Immature natural killer cell (primary cell): ENCODE data around the gene SLC44A3. TPM values are rescaled to one million over a fixed set of nuclear protein-coding genes. Genes with fewer than 3 reads are reported as not detected.

Experiments
- DNase-seq, 3 donors: peaks; one replicate each; pipeline ENCODE4 v3.0.0; 2022; ENCODE audit warnings: mixed read lengths in 1 of 3
- H3K27ac Mint-ChIP-seq, 6 donors: one replicate each; pipeline ENCODE4 v1.8.0; 2020; ENCODE audit warnings: mixed read lengths in 6 of 6, mild to moderate bottlenecking in 5 of 6, inconsistent platforms in 4 of 6, moderate library complexity in 3 of 6
- H3K27me3 Mint-ChIP-seq, 3 donors: one replicate each; pipeline ENCODE4 v1.8.0; 2020 to 2021; ENCODE audit warnings: low read depth in 3 of 3, mild to moderate bottlenecking in 3 of 3, mixed read lengths in 3 of 3, moderate library complexity in 3 of 3, inconsistent platforms in 1 of 3
- H3K36me3 Mint-ChIP-seq, 3 donors: one replicate each; pipeline ENCODE4 v1.8.0; 2020; ENCODE audit warnings: mixed read lengths in 3 of 3, inconsistent platforms in 2 of 3, mild to moderate bottlenecking in 2 of 3
- H3K4me1 Mint-ChIP-seq, 2 donors: one replicate each; pipeline ENCODE4 v1.8.0; 2020; ENCODE audit warnings: inconsistent platforms in 2 of 2, mild to moderate bottlenecking in 2 of 2, mixed read lengths in 2 of 2, moderate library complexity in 1 of 2
- H3K4me3 Mint-ChIP-seq, 5 donors: one replicate each; pipeline ENCODE4 v1.8.0; 2020; ENCODE audit warnings: mild to moderate bottlenecking in 5 of 5, mixed read lengths in 5 of 5, inconsistent platforms in 3 of 5, moderate library complexity in 3 of 5
- H3K9me3 Mint-ChIP-seq, 6 donors: one replicate each; pipeline ENCODE4 v1.8.0; 2020; ENCODE audit warnings: mild to moderate bottlenecking in 6 of 6, mixed read lengths in 6 of 6, inconsistent platforms in 4 of 6, moderate library complexity in 3 of 6
- polyA plus RNA-seq, 3 donors: library from polyadenylated mRNA; unstranded; fragments of 300-500 nt; fragmentation: Illumina TruSeq; gene quantifications; one replicate each; pipeline ENCODE4 v1.2.3, GENCODE V29; 2021

The SLC44A3 gene, protein sequence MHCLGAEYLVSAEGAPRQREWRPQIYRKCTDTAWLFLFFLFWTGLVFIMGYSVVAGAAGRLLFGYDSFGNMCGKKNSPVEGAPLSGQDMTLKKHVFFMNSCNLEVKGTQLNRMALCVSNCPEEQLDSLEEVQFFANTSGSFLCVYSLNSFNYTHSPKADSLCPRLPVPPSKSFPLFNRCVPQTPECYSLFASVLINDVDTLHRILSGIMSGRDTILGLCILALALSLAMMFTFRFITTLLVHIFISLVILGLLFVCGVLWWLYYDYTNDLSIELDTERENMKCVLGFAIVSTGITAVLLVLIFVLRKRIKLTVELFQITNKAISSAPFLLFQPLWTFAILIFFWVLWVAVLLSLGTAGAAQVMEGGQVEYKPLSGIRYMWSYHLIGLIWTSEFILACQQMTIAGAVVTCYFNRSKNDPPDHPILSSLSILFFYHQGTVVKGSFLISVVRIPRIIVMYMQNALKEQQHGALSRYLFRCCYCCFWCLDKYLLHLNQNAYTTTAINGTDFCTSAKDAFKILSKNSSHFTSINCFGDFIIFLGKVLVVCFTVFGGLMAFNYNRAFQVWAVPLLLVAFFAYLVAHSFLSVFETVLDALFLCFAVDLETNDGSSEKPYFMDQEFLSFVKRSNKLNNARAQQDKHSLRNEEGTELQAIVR
- polyA plus RNA-seq, result not detected

DNA sequence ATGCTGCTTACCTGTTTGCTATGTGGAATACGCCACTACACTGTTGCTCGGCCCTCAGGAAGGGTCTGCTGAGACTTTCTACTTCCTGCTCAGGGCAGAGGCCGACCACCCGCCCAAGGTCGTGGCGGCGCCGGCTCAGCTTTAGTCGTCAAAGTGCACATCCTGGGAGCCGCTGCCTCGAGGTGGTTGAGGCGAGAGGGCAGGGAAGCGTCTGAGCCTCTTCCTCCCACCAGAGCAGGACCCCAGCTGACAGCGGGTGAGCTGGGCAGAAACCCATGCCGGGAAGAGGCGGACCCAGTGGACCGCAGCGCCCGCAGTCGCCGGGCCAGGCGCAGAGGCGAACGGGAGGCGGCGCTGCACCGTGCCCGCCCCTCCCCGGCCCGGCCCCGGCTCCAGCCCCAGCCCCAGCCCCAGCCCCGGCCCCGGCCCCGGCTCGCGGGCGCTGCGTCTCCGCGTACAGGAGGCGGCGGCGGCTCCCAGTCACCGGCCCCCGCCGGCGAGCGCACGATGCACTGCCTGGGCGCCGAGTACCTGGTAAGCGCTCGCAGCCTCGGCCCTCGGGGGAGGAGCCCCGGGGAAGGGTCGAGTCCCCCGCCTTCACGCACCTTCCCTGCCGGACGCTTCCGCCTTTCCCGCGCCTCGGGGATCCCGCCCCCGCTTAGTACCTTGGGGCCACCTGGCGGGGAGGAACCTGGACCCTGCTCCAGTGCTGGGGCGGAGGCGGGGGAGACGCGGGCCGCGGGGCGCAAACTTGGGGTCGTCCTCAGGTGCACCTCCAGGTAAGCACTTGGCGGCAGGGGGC lies at the start of gene SLC44A3:
Gene SLC44A3, plus strand, starts transcription at position 413 of the 802 bp plus-strand sequence. Its CDS starts 95 bp downstream, at position 508.
- peaks cover 10 to 28% (median 17%) of the 10 kb centered on the region in 3 donors for H3K27me3 Mint-ChIP-seq
- no peaks in the 10 kb centered on the region for H3K36me3 Mint-ChIP-seq
- no peak within 1 kb of the TSS for H3K27ac Mint-ChIP-seq
- no peaks in the 10 kb centered on the region for H3K9me3 Mint-ChIP-seq
- DNase-seq, result peak; percentile 15 to 31 (median 22)
- H3K4me1 Mint-ChIP-seq, result peaks cover 0 to 6% of the 10 kb centered on the region in 2 donors
- H3K4me3 Mint-ChIP-seq, result peak within 1 kb of the TSS; percentile 47 to 70 (median 63)

GRCh38 chr1:94772230-94772641 lies 47.9 kb upstream of the SLC44A3 start:
- Mint-ChIP-seq H3K4me1 (no peaks in the 10 kb centered on the region), H3K4me3 (no peak overlapping the region), H3K9me3 (no peaks in the 10 kb centered on the region), H3K27ac (no peak overlapping the region), H3K36me3 (no peaks in the 10 kb centered on the region), H3K27me3 (peaks cover 0 to 3% (median 2%) of the 10 kb centered on the region in 3 donors)
- no peak for DNase-seq

DNA sequence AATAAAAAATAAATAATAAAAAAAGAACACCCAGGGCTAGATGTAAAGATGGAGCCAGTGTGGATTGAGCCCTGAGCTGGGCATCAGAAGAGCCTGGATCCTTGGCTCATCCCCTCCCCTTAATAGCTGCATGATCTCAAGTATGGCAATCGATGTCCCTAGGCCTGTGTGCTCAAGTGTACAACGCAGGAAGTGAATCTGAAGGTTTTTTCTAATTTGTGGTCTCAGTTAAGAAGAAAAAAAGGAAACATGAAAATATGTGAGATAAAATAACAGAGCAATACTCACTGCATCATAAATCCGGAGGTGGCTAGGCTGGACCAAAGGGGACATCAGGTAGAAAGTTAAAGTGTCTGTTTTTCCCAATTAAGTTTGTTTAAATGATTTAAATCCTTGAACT lies 47.3 kb upstream of the SLC44A3 start:
- Mint-ChIP-seq H3K4me1 (no peaks in the 10 kb centered on the region), H3K27ac (no peak overlapping the region), H3K27me3 (peaks cover 0 to 3% (median 2%) of the 10 kb centered on the region in 3 donors), H3K36me3 (no peaks in the 10 kb centered on the region), H3K4me3 (no peak overlapping the region), H3K9me3 (no peaks in the 10 kb centered on the region)
- no peak for DNase-seq

DNA sequence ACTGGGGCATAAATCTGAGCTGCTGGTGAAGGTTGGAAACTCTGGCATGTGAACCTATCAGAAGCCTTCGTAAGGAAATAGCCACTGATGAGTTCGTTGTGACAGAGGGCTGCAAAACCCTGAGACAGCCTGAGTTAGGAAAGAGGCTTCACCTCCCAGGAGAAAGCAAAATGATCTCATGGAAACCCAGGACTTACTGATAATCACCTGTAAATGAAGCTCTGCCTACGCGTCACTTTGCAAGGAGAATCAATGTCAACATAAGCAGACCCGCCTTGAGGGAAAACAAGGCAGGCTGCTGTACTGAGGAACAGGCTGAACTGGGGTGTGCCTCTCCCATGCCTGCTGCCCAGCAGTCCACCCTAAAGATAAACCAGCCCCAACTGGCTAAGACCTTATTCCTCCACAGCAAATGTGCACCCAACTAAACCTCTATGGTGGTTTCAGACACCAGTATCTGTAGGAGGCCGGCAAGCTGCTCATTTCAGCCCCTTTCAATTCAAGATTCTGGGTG lies 46.8 kb upstream of the SLC44A3 start:
- no peak for DNase-seq
- Mint-ChIP-seq H3K27ac (no peak overlapping the region), H3K4me1 (no peaks in the 10 kb centered on the region), H3K4me3 (no peak overlapping the region), H3K27me3 (peaks cover 0 to 3% (median 2%) of the 10 kb centered on the region in 3 donors), H3K9me3 (no peaks in the 10 kb centered on the region), H3K36me3 (no peaks in the 10 kb centered on the region)

DNA sequence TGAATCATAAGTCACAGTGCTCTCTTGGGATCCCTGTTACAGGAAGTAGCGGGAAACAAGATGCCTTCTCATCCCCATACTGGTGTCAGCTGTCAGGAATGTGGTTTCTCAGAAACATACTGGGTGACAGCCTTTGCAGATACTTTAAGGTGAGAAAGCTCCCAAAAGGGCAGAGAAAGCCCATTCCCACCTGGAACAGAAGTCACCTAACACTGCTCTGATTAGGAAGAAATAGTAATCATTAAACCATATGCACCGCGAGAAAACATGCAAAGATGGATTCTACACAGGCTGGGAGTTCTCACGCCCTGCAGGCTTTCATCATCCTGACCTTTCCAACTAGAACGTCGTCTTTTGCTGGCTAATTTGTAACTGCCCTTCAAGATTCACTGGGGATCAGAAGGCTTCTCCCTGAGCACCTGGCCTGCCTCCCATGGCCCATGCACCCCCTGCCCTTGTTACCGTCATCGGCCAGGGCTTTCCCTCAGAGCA lies 46.2 kb upstream of the SLC44A3 start:
- H3K27me3 Mint-ChIP-seq, result peaks cover 0 to 3% (median 0%) of the 10 kb centered on the region in 3 donors
- DNase-seq, result no peak
- no peaks in the 10 kb centered on the region for H3K9me3 Mint-ChIP-seq
- H3K27ac Mint-ChIP-seq, result no peak overlapping the region
- H3K4me1 Mint-ChIP-seq, result no peaks in the 10 kb centered on the region
- no peak overlapping the region for H3K4me3 Mint-ChIP-seq
- H3K36me3 Mint-ChIP-seq, result no peaks in the 10 kb centered on the region

DNA sequence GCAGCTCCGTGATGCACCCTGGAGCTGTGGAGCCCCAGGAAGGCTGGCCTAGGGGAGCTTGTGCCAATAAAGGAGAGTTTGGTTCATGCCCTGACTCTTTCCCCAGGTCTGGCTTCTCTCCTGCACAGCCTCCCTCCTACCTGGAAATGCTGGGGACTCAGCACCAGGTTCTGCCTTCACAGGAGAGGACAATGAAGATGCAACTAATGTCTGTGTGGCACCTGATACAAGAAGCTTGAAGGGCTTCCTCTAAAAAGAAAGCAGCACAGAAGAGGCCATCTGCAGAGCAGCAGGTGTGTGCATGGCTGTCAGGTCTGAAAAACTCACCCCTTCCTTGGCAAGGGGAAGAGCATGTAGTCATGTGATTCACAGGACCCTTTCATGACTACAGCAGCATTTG lies 43.7 kb upstream of the SLC44A3 start:
- no peaks in the 10 kb centered on the region for H3K36me3 Mint-ChIP-seq
- no peak overlapping the region for H3K4me3 Mint-ChIP-seq
- H3K27ac Mint-ChIP-seq, result no peak overlapping the region
- DNase-seq, result no peak
- no peaks in the 10 kb centered on the region for H3K9me3 Mint-ChIP-seq
- H3K27me3 Mint-ChIP-seq, result peaks cover 0 to 3% (median 1%) of the 10 kb centered on the region in 3 donors
- H3K4me1 Mint-ChIP-seq, result no peaks in the 10 kb centered on the region

- DNase-seq, result no peak
- no peaks in the 10 kb centered on the region for H3K9me3 Mint-ChIP-seq
- no peak overlapping the region for H3K27ac Mint-ChIP-seq
- no peaks in the 10 kb centered on the region for H3K4me1 Mint-ChIP-seq
- H3K36me3 Mint-ChIP-seq, result no peaks in the 10 kb centered on the region
- no peak overlapping the region for H3K4me3 Mint-ChIP-seq
- peaks cover 0 to 3% (median 1%) of the 10 kb centered on the region in 3 donors for H3K27me3 Mint-ChIP-seq
Observed at GRCh38 chr1:94777281-94777680, 42.9 kb upstream of the SLC44A3 start.

DNA sequence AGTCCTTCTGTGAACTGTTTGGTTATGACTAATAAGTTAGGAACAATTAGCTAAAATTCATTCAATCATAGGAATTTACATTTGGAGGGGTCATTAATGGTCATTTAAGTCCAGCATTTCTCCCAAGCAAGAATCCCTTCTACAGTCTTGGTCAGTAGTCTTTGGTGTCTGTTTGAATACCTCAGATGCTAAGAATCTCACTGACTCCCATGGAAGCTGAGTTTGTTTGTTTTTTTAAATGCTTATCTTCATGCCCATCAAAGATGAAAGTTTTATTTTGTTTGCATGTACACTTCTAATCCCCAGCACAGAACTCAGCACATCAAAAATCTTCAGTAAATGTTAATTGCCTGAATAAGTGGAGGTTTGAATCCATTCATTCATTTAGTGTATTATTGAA lies 41.3 kb upstream of the SLC44A3 start:
- Mint-ChIP-seq H3K9me3 (no peaks in the 10 kb centered on the region), H3K4me3 (no peak overlapping the region), H3K4me1 (no peaks in the 10 kb centered on the region), H3K36me3 (no peaks in the 10 kb centered on the region), H3K27ac (no peak overlapping the region), H3K27me3 (peaks cover 1 to 4% (median 3%) of the 10 kb centered on the region in 3 donors)
- DNase-seq, result no peak

DNA sequence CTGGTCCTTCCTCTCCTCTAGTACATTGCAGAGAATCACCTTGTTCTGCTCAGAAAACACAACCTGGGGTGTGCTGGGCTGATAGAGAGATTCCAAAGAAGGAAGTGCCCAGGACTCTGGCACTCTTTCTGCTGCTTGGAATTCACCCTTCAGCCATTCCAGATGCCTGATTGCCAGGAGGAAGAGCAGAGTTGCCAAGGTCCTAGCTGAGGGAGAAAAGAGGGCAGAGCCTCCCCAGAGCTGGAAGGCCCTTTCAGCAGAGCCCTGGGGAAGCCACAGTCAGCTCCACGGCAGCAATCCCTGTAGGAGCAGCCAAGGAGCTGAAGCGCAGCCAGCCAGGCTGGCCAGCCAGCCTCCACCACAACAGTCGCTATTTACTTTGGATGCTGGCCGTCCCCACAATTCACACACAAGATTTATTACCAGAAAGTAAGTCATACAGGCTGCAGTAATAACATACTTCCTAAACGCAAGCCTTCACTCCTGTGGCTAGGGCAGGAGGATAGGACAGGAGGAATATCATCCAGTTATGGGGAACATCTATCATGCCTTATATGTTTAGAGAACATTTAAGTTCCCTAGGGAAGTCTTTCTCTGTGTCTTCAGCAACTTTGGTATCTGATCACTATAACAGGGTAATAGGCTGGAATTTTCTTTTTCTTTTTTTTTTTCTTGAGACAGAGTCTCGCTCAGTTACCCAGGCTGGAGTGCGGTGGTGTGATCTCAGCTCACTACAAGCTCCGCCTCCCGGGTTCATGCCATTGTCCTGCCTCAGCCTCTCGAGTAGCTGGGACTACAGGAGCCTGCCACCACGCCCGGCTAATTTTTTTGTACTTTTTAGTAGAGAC lies 36.6 kb upstream of the SLC44A3 start:
- Mint-ChIP-seq H3K4me3 (no peak overlapping the region), H3K4me1 (no peaks in the 10 kb centered on the region), H3K36me3 (no peaks in the 10 kb centered on the region), H3K27me3 (peaks cover 1 to 7% (median 5%) of the 10 kb centered on the region in 3 donors), H3K9me3 (no peaks in the 10 kb centered on the region), H3K27ac (no peak overlapping the region)
- DNase-seq, result no peak

DNA sequence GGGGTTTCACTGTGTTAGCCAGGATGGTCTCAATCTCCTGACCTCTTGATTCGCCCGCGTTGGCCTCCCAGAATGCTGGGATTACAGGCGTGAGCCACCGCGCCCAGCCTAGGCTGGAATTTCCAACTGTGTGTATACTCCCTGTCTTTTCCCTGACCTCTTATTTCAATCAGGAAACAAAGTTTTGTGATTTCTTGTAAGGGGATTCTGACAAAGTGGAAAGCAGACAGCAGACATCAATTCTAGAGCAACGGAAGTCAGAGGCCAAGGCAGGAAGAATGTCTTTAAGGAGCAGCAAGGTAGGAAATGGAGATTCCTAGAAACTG lies 36.0 kb upstream of the SLC44A3 start:
- H3K36me3 Mint-ChIP-seq, result no peaks in the 10 kb centered on the region
- H3K9me3 Mint-ChIP-seq, result no peaks in the 10 kb centered on the region
- peaks cover 1 to 7% (median 5%) of the 10 kb centered on the region in 3 donors for H3K27me3 Mint-ChIP-seq
- no peak overlapping the region for H3K4me3 Mint-ChIP-seq
- no peaks in the 10 kb centered on the region for H3K4me1 Mint-ChIP-seq
- H3K27ac Mint-ChIP-seq, result no peak overlapping the region
- DNase-seq, result no peak

- Mint-ChIP-seq H3K27ac (no peak overlapping the region), H3K27me3 (peaks cover 0 to 7% (median 5%) of the 10 kb centered on the region in 3 donors), H3K36me3 (no peaks in the 10 kb centered on the region), H3K4me3 (no peak overlapping the region), H3K4me1 (no peaks in the 10 kb centered on the region), H3K9me3 (no peaks in the 10 kb centered on the region)
- DNase-seq, result no peak
Observed at GRCh38 chr1:94787691-94788090, 32.5 kb upstream of the SLC44A3 start.

GRCh38 chr1:94790246-94790645 lies 29.9 kb upstream of the SLC44A3 start:
- no peak overlapping the region for H3K4me3 Mint-ChIP-seq
- DNase-seq, result no peak
- H3K27me3 Mint-ChIP-seq, result no peaks in the 10 kb centered on the region
- no peaks in the 10 kb centered on the region for H3K36me3 Mint-ChIP-seq
- peaks cover 0 to 1% (median 0%) of the 10 kb centered on the region in 6 donors for H3K9me3 Mint-ChIP-seq
- H3K27ac Mint-ChIP-seq, result no peak overlapping the region
- no peaks in the 10 kb centered on the region for H3K4me1 Mint-ChIP-seq

GRCh38 chr1:94790670-94791069 lies 29.5 kb upstream of the SLC44A3 start:
- Mint-ChIP-seq H3K27me3 (no peaks in the 10 kb centered on the region), H3K27ac (no peak overlapping the region), H3K4me3 (no peak overlapping the region), H3K36me3 (no peaks in the 10 kb centered on the region), H3K9me3 (peaks cover 0 to 1% (median 0%) of the 10 kb centered on the region in 6 donors), H3K4me1 (peaks cover 0 to 2% of the 10 kb centered on the region in 2 donors)
- no peak for DNase-seq
